DOHH2 (cell line): ENCODE results near the gene CRYGN.

ENCODE experiments used
- H3F3A ChIP-seq: fragments of 200-600 bp; sonication (generic), shearing (Covaris generic); 2 replicates; pipeline ENCODE4 v1.6.0; 2016; ENCODE audit warnings: antibody characterized with exemption, mild to moderate bottlenecking; ENCODE audit not compliant: control insufficient read depth, insufficient read depth
- H3K27ac ChIP-seq: fragments of 200-600 bp; sonication (generic); 2 replicates; pipeline ENCODE4 v1.5.1; 2014; ENCODE audit warnings: low read depth, mild to moderate bottlenecking, low read length, moderate library complexity
- H3K27me3 ChIP-seq: fragments of 200-600 bp; sonication (generic); 2 replicates; pipeline ENCODE4 v1.6.1; 2014; ENCODE audit warnings: mild to moderate bottlenecking, low read length, mixed read lengths; ENCODE audit not compliant: control insufficient read depth
- H3K36me3 ChIP-seq: fragments of 200-600 bp; sonication (generic); 2 replicates; pipeline ENCODE4 v1.6.1; 2014; ENCODE audit warnings: mild to moderate bottlenecking, low read length, moderate library complexity, mixed read lengths; ENCODE audit not compliant: control insufficient read depth
- H3K4me1 ChIP-seq: fragments of 200-600 bp; sonication (generic); 2 replicates; pipeline ENCODE4 v1.6.1; 2014; ENCODE audit warnings: mild to moderate bottlenecking, low read length, mixed read lengths; ENCODE audit not compliant: control insufficient read depth
- H3K4me2 ChIP-seq: fragments of 200-600 bp; sonication (generic); 2 replicates; pipeline ENCODE4 v1.6.0; 2014; ENCODE audit warnings: mild to moderate bottlenecking, low read length, moderate library complexity
- H3K4me3 ChIP-seq: fragments of 200-600 bp; sonication (generic); 2 replicates; pipeline ENCODE4 v1.5.1; 2014; ENCODE audit warnings: mild to moderate bottlenecking, low read length, mixed read lengths
- H3K79me2 ChIP-seq: fragments of 200-600 bp; sonication (generic); 2 replicates; pipeline ENCODE4 v1.6.1; 2014; ENCODE audit warnings: mild to moderate bottlenecking, low read length, mixed read lengths; ENCODE audit not compliant: control insufficient read depth
- H3K9me2 ChIP-seq: fragments of 200-600 bp; sonication (generic); replicated peaks from 2 replicates; pipeline ENCODE4 v1.6.1; 2014; ENCODE audit warnings: mild to moderate bottlenecking, low read length, mixed read lengths; ENCODE audit not compliant: control insufficient read depth
- H3K9me3 ChIP-seq: fragments of 200-600 bp; sonication (generic); 2 replicates; pipeline ENCODE4 v1.6.1; 2014; ENCODE audit warnings: antibody characterized with exemption, low read length, mixed read lengths; ENCODE audit not compliant: control insufficient read depth, insufficient read depth
- H4K20me1 ChIP-seq: fragments of 200-600 bp; sonication (generic); 2 replicates; pipeline ENCODE4 v1.6.0; 2014; ENCODE audit warnings: low read depth, mild to moderate bottlenecking, antibody characterized with exemption, low read length, moderate library complexity; ENCODE audit not compliant: control insufficient read depth, insufficient read depth
- CTCF ChIP-seq: fragments of 200-600 bp; sonication (generic); IDR thresholded peaks from one replicate; pipeline ENCODE4 v1.5.1; 2014; ENCODE audit warnings: antibody characterized with exemption, mild to moderate bottlenecking, low read depth, low read length; ENCODE audit not compliant: poor library complexity, severe bottlenecking
- EZH2phosphoT487 ChIP-seq: fragments of 200-600 bp; sonication (generic); IDR thresholded peaks from 2 replicates; pipeline ENCODE4 v1.6.1; 2017; ENCODE audit warnings: borderline replicate concordance, mild to moderate bottlenecking, antibody characterized with exemption, low read length, moderate library complexity, mixed read lengths

Gene CRYGN

GRCh38 chr7:151382079-151382885, 57.7 kb downstream of the CRYGN start:
- H3K36me3 ChIP-seq: no peaks in the 10 kb centered on the region
- no peak for TF ChIP-seq CTCF
- peak; percentile 85 for TF ChIP-seq EZH2phosphoT487
- H3K9me2 ChIP-seq: no peaks in the 10 kb centered on the region
- 0 out of 2 replicates have a peak, but pooled peaks cover 4% of the 10 kb centered on the region for H4K20me1 ChIP-seq
- no peaks in the 10 kb centered on the region for H3K79me2 ChIP-seq
- H3F3A ChIP-seq: no peaks in the 10 kb centered on the region
- peak overlapping the region; percentile 37; the same call in 1 of the 2 replicates for H3K4me2 ChIP-seq
- no peak overlapping the region for H3K27ac ChIP-seq
- peaks cover 16% of the 10 kb centered on the region for H3K4me1 ChIP-seq
- H3K27me3 ChIP-seq: peaks cover 40% of the 10 kb centered on the region
- no peaks in the 10 kb centered on the region for H3K9me3 ChIP-seq
- H3K4me3 ChIP-seq: no peak overlapping the region; the same call in 1 of the 2 replicates

GRCh38 chr7:151381348-151382078, 58.4 kb downstream of the CRYGN start:
- H3F3A ChIP-seq: no peaks in the 10 kb centered on the region
- H3K9me2 ChIP-seq: no peaks in the 10 kb centered on the region
- 0 out of 2 replicates have a peak, but pooled peaks cover 4% of the 10 kb centered on the region for H4K20me1 ChIP-seq
- no peaks in the 10 kb centered on the region for H3K9me3 ChIP-seq
- peaks cover 16% of the 10 kb centered on the region for H3K4me1 ChIP-seq
- H3K79me2 ChIP-seq: no peaks in the 10 kb centered on the region
- no peak overlapping the region for H3K27ac ChIP-seq
- H3K4me2 ChIP-seq: peak overlapping the region; percentile 37
- H3K27me3 ChIP-seq: peaks cover 40% of the 10 kb centered on the region
- H3K4me3 ChIP-seq: peak overlapping the region; percentile 33
- peaks cover 6% of the 10 kb centered on the region for H3K36me3 ChIP-seq
- TF ChIP-seq EZH2phosphoT487 (no peak), CTCF (no peak)

GRCh38 chr7:151381098-151381347, 58.9 kb downstream of the CRYGN start:
- H3K36me3 ChIP-seq: peaks cover 7% of the 10 kb centered on the region
- no peaks in the 10 kb centered on the region for H3K9me2 ChIP-seq
- 0 out of 2 replicates have a peak, but pooled peaks cover 4% of the 10 kb centered on the region for H4K20me1 ChIP-seq
- no peak overlapping the region for H3K27ac ChIP-seq
- H3K79me2 ChIP-seq: no peaks in the 10 kb centered on the region
- H3F3A ChIP-seq: no peaks in the 10 kb centered on the region
- H3K4me2 ChIP-seq: peak overlapping the region; percentile 37
- peaks cover 40% of the 10 kb centered on the region for H3K27me3 ChIP-seq
- H3K4me3 ChIP-seq: peak overlapping the region; percentile 33
- H3K4me1 ChIP-seq: peaks cover 16% of the 10 kb centered on the region
- no peak for TF ChIP-seq EZH2phosphoT487
- TF ChIP-seq CTCF: no peak
- H3K9me3 ChIP-seq: no peaks in the 10 kb centered on the region
